ENCODE data around the gene NEDD4L.
"Not testable (repeated sequence)": the region's sequence is repeated elsewhere in the genome, so short reads cannot be mapped to it uniquely, and the experiment has no call there.

NEDD4L gene

GRCh38 chr18:58370038-58370580, 326.1 kb downstream of the NEDD4L start:
- H3K4me3 ChIP-seq (ENCODE audit: low read depth, low read length): no peak overlapping the region
- in situ Hi-C loops (cut with HindIII; ENCODE audit: low sequenced_read_pairs): no loop called here
- DNase-seq (ENCODE audit: low read depth): no peak
- TF ChIP-seq, protein P1, sequence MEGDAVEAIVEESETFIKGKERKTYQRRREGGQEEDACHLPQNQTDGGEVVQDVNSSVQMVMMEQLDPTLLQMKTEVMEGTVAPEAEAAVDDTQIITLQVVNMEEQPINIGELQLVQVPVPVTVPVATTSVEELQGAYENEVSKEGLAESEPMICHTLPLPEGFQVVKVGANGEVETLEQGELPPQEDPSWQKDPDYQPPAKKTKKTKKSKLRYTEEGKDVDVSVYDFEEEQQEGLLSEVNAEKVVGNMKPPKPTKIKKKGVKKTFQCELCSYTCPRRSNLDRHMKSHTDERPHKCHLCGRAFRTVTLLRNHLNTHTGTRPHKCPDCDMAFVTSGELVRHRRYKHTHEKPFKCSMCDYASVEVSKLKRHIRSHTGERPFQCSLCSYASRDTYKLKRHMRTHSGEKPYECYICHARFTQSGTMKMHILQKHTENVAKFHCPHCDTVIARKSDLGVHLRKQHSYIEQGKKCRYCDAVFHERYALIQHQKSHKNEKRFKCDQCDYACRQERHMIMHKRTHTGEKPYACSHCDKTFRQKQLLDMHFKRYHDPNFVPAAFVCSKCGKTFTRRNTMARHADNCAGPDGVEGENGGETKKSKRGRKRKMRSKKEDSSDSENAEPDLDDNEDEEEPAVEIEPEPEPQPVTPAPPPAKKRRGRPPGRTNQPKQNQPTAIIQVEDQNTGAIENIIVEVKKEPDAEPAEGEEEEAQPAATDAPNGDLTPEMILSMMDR (IDR thresholded peaks at IDR 0.05; ENCODE audit: low read depth, low read length, missing control alignments): no peak

DNA sequence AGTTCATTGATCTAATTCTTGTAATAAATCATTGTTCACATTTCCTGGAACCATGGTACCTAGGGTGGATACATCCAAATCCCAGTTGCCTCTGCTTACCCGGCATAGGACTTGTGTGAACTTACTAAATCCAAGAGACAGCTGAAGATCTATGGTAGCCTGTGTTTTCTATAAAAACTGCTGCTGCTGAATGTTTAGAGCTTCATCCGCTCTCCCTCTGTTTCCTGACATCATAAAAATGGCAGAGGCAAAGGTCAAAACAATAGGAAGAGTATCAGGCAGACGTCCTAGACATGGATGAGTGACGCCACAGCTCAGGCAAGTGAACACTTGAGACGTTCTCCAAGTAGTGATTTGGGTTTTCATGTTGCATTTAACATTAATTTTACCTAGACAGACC, 326.6 kb downstream of the NEDD4L start:
- H3K4me3 ChIP-seq (ENCODE audit: low read depth, low read length): no peak overlapping the region
- TF ChIP-seq, protein P1 (IDR thresholded peaks at IDR 0.05; ENCODE audit: low read depth, low read length, missing control alignments): no peak
- in situ Hi-C loops (cut with HindIII; ENCODE audit: low sequenced_read_pairs): no loop called here
- DNase-seq (ENCODE audit: low read depth): no peak

GRCh38 chr18:58373481-58373880, 329.5 kb downstream of the NEDD4L start:
- no peak for DNase-seq (ENCODE audit: low read depth)
- H3K4me3 ChIP-seq (ENCODE audit: low read depth, low read length): no peak overlapping the region
- in situ Hi-C loops (cut with HindIII; ENCODE audit: low sequenced_read_pairs): no loop called here
- TF ChIP-seq, protein P1 (IDR thresholded peaks at IDR 0.05; ENCODE audit: low read depth, low read length, missing control alignments): no peak

DNA sequence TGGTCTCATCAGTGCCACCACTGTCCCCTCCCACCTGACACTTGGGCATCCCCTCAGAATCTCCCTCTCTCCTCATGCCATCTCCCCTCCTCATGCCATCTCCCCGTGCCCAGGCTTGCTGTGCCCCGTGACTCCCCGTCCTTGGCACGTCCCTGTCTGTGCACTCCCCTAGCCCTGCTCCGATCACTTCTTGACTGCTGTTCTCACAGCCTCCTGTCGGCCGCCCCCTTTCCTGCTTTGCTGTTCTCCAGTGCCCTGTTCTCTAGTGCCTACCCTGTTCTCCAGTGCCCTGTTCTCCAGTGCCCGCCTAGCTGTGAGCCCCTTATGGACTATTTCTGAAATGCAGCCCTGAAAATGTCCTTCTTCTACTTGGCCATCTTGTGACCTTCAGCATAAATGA, 331.0 kb downstream of the NEDD4L start:
- DNase-seq (ENCODE audit: low read depth): no peak
- TF ChIP-seq, protein P1 (IDR thresholded peaks at IDR 0.05; ENCODE audit: low read depth, low read length, missing control alignments): no peak
- in situ Hi-C loops (cut with HindIII; ENCODE audit: low sequenced_read_pairs): no loop called here
- H3K4me3 ChIP-seq (ENCODE audit: low read depth, low read length): no peak overlapping the region

DNA sequence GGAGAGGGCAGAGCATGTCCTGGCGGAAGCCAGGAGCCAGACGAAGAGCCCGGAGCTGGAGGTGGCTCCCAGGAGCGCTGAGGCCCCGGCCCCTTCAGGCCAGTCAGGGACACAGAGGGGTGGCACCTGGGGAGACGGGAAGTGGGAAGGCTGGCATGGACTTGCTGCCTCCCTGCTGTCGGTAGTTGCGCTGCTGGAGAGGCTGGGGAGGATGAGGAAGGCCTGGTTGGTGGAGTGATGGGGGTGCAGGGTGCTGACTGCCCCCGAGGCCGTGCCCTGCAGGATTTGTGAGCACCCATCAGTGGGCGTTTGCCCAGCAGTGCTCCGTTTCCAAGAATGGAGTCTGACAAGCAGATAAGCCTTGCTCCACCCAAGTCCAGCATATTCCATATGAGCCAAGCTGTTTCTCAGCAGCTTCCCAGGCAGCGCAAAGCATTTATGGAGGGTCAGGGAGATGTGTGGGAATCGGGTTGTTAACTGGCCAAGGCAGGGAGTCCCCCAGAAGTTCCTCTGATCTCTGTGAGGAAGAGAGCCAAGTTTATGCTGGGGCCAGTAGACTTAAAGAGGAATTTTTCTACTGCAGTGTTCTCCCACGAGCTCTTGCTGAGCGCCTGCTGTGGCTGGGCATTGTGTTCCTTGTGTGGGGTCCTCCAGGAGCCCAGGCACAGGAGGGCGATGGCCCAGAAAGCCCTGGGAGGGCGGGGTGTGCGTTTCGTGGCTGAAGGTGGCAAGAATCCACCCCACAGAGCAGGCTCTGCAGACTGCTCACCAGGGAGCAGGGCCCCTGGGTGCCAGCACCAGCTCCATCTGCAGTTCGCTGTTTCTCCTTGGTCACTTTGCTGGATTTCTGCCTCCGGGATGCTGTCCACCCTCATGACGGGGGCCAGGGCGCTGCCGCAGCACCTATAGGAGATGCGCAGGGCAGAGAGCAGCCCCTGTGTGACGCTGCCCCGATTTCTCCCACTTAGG, 334.7 kb downstream of the NEDD4L start:
- no peak overlapping the region for H3K4me3 ChIP-seq (ENCODE audit: low read depth, low read length)
- DNase-seq (ENCODE audit: low read depth): no peak
- in situ Hi-C loops (cut with HindIII; ENCODE audit: low sequenced_read_pairs): no loop called here
- TF ChIP-seq, protein P1 (IDR thresholded peaks at IDR 0.05; ENCODE audit: low read depth, low read length, missing control alignments): no peak

- no peak overlapping the region for H3K4me3 ChIP-seq (ENCODE audit: low read depth, low read length)
- no peak for DNase-seq (ENCODE audit: low read depth)
- in situ Hi-C loops (cut with HindIII; ENCODE audit: low sequenced_read_pairs): no loop called here
- TF ChIP-seq, protein P1 (IDR thresholded peaks at IDR 0.05; ENCODE audit: low read depth, low read length, missing control alignments): no peak
These were observed 335.4 kb downstream of the NEDD4L start for GRCh38 chr18:58379443-58379842.

GRCh38 chr18:58380113-58380512, 336.1 kb downstream of the NEDD4L start:
- H3K4me3 ChIP-seq (ENCODE audit: low read depth, low read length); in situ Hi-C loops (cut with HindIII; ENCODE audit: low sequenced_read_pairs); DNase-seq (ENCODE audit: low read depth): not testable (repeated sequence)

Measured in astrocyte of the cerebellum (primary cell).